Psoas muscle (tissue), 8 donors: Measurements from ENCODE around the gene LIF. TPM values are rescaled to one million over a fixed set of nuclear protein-coding genes. Genes with fewer than 3 reads are reported as not detected.

ENCODE experiments used
- ATAC-seq, 4 donors: fragments of 200-7000 bp; cut with Tn5 transposase; one replicate each; pipeline ENCODE4 v1.9.1; 2020; ENCODE audit warnings: moderate library complexity in 3 of 4, mild to moderate bottlenecking in 2 of 4
- DNase-seq, 2 donors: peaks; one replicate each; pipeline ENCODE4 v3.0.0-alpha.2; 2020
- H3K27ac ChIP-seq: fragments of 200-600 bp; one replicate; pipeline ENCODE4 v1.8.0; 2022
- H3K27me3 ChIP-seq, 3 donors: fragments of 200-600 bp in 1 of 3; one replicate each; pipeline versions ENCODE4 v1.6.1 to v1.8.0; 2013 to 2022; ENCODE audit warnings: low read length in 2 of 3, mild to moderate bottlenecking in 2 of 3, moderate library complexity in 1 of 3; ENCODE audit not compliant: insufficient read depth in 3 of 3
- H3K36me3 ChIP-seq, 2 donors: fragments of 200-600 bp in 1 of 2; one replicate each; pipeline versions ENCODE4 v1.6.1 to v1.8.0; 2013 to 2022; ENCODE audit warnings: low read depth in 1 of 2, mild to moderate bottlenecking in 1 of 2, moderate library complexity in 1 of 2; ENCODE audit not compliant: insufficient read depth in 1 of 2
- H3K4me1 ChIP-seq: fragments of 200-600 bp; one replicate; pipeline ENCODE4 v1.8.0; 2022
- H3K4me3 ChIP-seq: fragments of 200-600 bp; one replicate; pipeline ENCODE4 v1.8.0; 2022; ENCODE audit warnings: mild to moderate bottlenecking
- H3K9me3 ChIP-seq: fragments of 200-600 bp; one replicate; pipeline ENCODE4 v1.8.0; 2022
- WGBS, 3 donors: extraction: QIAGEN DNeasy Blood & Tissue Kit; methylation state at CpG; one replicate each; pipeline versions ENCODE4 v1.1.6 to v1.1.7; 2013; 5-methylcytosine and 5-hydroxymethylcytosine counted together
- intact Hi-C, 2 donors: fragments of 100-400 bp; cut with DNase I; formaldehyde crosslinking; loops; one replicate each; pipeline versions ENCODE4 v1.11.0 to v1.14.2; 2022
- polyA plus RNA-seq, 3 donors: library from polyadenylated mRNA; stranded (reverse); fragments of 200-250 nt; gene quantifications; one replicate each; pipeline ENCODE4 v1.2.3, GENCODE V29; 2013
- total RNA-seq, 4 donors: library from RNA; stranded (reverse); fragmentation: NEBNext Ultra II Directional in 2 of 4; extraction: Animal tissue kit (Norgen Biotek cat#: 25700) in 2 of 4; gene quantifications; one replicate each; pipeline versions ENCODE4 v1.2.1 to v1.2.4, GENCODE V29; 2021 to 2023
- TF ChIP-seq, protein P1 (sequence below): fragments of 200-600 bp; IDR thresholded peaks from one replicate; pipeline ENCODE4 v1.8.0; 2022; ENCODE audit warnings: antibody characterized with exemption
- donor health status: healthy with polysubstance abuse.
- donor health status: DM: no; HTN: no; CAD: no; lungs with moderate emphysema.
- donor health status: Bipolar disorder and iron deficiency.
- donor health status: healthy.
- donor health status: DM: yes; HTN: yes; CAD: no.
- donor health status: DM: no; HTN: no; CAD: no.
- donor health status: DM: no; HTN: no; CAD: no.
- donor health status: DM: yes; HTN: yes; CAD: no.

The LIF gene
- total and polyA plus RNA-seq, 7 donors: 0.10 to 21.4 (median 0.33) TPM; not detected in 1

DNA sequence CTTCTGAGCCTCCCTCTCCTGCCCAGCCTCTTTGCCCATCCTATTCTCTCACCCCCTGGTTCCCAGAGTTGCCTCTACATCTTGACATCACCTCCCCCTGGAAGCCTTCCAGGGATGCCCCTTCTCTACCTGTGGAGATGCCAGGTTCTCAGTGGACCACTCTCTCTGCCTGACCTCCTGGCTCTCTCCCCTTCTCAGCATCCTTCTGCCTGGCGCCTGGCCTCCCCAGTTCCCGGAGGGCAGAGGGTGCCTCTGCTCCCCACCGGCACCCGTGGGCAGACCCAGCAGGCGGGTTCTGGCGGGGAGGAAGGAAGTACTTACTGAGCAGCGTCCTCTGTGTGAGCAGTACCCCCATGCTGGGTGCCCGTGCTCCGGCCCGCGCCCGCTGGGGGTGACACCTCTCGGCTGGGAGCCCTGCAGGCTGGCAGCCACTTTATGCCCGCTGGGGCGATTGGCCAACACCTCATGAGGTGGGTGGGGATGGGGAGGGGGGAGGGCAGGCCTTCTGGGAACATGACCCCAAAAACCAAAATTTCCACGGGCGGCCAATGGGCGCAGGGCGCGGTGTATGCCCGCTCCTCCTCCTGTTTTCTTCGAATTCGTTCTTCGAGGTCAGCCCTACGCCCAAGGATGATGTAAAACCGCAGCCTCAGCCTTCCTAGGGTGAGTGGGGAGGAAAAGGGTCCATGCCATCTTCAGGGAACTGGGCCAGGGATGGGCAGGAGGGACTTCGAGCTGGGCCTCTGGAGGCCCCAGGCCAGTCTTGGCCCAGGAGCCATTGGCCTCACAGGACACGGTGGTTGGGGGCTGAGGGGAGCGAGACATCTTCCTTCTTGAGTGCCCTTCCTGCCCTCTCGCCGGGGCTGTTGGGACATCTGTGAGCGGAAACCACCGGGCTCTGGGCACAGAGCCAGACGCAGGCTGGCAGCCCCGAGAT is 20.2 kb upstream of the LIF start, which contains the start of gene OSM:
Gene OSM (minus strand): TSS at position 407 of the 937 bp plus-strand sequence. CDS start 52 bp downstream, at position 355.
- no peaks in the 10 kb centered on the region for H3K36me3 ChIP-seq
- DNase-seq (peak; percentile 59 to 83), ATAC-seq (peak in 1 of 4 donors; percentile 40)
- peak within 1 kb of the TSS; percentile 23 for H3K27ac ChIP-seq
- no peaks in the 10 kb centered on the region for H3K4me1 ChIP-seq
- intact Hi-C loops: loop anchor here in 1 of 2 donors (10.0 kb wide), 1 partner anchor 218 kb away; no protein-coding TSS in a partner anchor
- no peaks in the 10 kb centered on the region for H3K9me3 ChIP-seq
- no peaks in the 10 kb centered on the region for H3K27me3 ChIP-seq
- peak within 1 kb of the TSS; percentile 43 for H3K4me3 ChIP-seq
- TF ChIP-seq, protein P1, sequence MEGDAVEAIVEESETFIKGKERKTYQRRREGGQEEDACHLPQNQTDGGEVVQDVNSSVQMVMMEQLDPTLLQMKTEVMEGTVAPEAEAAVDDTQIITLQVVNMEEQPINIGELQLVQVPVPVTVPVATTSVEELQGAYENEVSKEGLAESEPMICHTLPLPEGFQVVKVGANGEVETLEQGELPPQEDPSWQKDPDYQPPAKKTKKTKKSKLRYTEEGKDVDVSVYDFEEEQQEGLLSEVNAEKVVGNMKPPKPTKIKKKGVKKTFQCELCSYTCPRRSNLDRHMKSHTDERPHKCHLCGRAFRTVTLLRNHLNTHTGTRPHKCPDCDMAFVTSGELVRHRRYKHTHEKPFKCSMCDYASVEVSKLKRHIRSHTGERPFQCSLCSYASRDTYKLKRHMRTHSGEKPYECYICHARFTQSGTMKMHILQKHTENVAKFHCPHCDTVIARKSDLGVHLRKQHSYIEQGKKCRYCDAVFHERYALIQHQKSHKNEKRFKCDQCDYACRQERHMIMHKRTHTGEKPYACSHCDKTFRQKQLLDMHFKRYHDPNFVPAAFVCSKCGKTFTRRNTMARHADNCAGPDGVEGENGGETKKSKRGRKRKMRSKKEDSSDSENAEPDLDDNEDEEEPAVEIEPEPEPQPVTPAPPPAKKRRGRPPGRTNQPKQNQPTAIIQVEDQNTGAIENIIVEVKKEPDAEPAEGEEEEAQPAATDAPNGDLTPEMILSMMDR: no peak
- 67 to 74% (median 71%) methylated on average over 33 to 35 of the region's 35 CpGs for WGBS, 3 donors

DNA sequence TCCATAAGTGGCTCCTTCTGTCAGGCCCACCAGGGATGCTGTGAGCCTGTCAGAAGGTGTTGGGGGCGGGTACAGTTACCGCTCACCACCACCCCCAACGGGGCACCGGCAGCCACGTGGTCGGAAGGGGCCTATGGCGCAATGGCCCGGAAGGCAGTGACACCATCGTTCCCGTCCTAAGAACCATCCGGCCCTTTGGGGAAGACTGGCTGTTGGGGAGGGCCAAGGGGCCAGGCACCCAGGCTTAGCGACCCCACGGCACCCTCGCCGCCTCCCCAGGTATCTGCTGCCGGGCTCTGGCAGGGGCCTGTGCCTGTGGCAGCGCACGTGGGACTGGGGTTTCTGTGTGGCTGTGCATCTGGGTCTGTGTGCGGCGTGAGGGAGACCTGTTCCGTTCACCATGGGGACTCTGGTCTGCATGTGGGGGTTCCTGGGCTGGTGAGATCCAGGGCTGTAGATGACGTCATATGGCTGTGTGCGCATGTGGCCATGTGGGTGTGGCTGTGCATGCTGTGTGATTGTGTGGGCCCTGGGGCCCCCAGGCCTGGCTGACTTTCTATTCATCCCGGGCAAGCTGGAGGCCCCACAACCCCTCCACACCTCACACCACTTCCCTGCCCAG is 19.4 kb upstream of the LIF start:
- H3K4me1 ChIP-seq: no peaks in the 10 kb centered on the region
- no peaks in the 10 kb centered on the region for H3K36me3 ChIP-seq
- peak in 1 of 2 donors; percentile 79 for DNase-seq
- intact Hi-C loops: loop anchor here (2.0 to 10.0 kb wide), 2 partner anchors 121 to 219 kb away; partner anchors contain the start of gene RNF215 (in 1 of the 2)
- no peaks in the 10 kb centered on the region for H3K9me3 ChIP-seq
- peak overlapping the region; percentile 43 for H3K4me3 ChIP-seq
- peak in 1 of 4 donors; percentile 28 for ATAC-seq
- 67 to 79% (median 67%) methylated on average over 24 of the region's 24 CpGs for WGBS, 3 donors
- peak overlapping the region; percentile 23 for H3K27ac ChIP-seq
- TF ChIP-seq, protein P1: no peak
- no peaks in the 10 kb centered on the region for H3K27me3 ChIP-seq

DNA sequence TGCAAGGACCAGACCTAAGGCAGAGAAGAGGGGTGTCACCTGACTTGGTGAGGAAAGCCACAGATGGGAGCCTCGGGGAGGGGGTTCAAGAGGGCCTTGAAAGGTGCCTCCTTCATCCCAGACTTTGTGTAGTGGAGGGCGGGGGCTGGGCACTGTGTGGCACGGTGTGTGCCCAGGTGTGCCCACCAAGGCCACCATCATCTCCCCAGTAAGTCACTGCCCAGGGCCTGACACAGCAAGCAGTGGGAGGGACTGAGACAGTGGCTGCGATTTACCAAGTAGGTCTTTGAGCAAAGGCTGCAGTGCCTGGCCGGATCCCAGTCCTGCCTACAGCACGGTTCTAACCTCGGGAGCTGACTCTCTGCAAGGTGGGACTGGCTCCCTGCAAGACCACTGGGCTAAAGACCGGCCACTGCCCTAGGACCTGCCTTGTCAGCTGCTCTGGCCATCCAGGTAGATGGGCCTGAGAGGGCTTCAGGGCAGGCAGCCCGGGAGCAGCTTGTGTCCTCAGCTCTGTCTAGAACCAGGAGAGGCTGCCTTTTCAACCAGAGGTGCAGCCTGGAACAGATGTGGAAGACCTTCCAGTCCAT is 18.7 kb upstream of the LIF start:
- ATAC-seq: no peak
- no peaks in the 10 kb centered on the region for H3K4me1 ChIP-seq
- no peak overlapping the region for H3K27ac ChIP-seq
- H3K9me3 ChIP-seq: no peaks in the 10 kb centered on the region
- intact Hi-C loops: loop anchor here (2.0 to 10.0 kb wide), 2 partner anchors 122 to 220 kb away; partner anchors contain the start of gene RNF215 (in 1 of the 2)
- H3K4me3 ChIP-seq: no peak overlapping the region
- H3K36me3 ChIP-seq: no peaks in the 10 kb centered on the region
- WGBS, 3 donors: 84 to 88% (median 85%) methylated on average over 9 of the region's 9 CpGs
- TF ChIP-seq, protein P1: no peak
- DNase-seq: no peak
- no peaks in the 10 kb centered on the region for H3K27me3 ChIP-seq

DNA sequence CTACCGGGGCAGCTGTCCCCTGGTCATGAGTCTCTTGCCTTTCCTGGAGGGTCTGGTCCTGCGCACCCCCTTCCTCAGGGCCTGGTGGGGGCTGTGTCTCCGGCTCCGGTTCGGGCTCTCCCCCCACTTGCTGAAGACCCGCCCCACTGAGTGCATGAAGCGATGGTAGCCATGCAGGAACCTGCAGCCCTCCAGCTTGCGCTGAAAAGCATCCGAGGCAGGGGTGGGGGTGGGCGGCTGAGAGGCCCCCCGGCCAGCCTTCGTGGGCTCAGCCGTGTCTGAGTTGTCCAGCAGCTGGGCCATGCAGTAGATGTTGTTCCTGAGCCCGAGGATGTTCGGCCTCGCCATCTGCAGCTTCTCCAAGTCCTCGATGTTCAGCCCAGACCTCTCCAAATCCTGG is 17.3 kb upstream of the LIF start:
- H3K4me1 ChIP-seq: no peaks in the 10 kb centered on the region
- intact Hi-C loops: loop anchor here (1.0 to 10.0 kb wide), 4 partner anchors 23 to 221 kb away; partner anchors contain the start of gene RNF215 (in 2 of the 2)
- 80 to 88% (median 82%) methylated on average over 17 of the region's 17 CpGs for WGBS, 3 donors

More for the DNA sequence above, 17.3 kb upstream of the LIF start:
- Histone ChIP-seq H3K36me3 (no peaks in the 10 kb centered on the region), H3K27me3 (no peaks in the 10 kb centered on the region), H3K9me3 (no peaks in the 10 kb centered on the region), H3K4me3 (no peak overlapping the region), H3K27ac (no peak overlapping the region)
- TF ChIP-seq, protein P1: no peak
- no peak for ATAC-seq
- no peak for DNase-seq
